ENCODE results near the gene DAP.

- TF ChIP-seq SIN3A (IDR thresholded peaks at IDR 0.05; ENCODE audit: borderline replicate concordance, insufficient read depth, low read length), result no peak
- TF ChIP-seq POLR2AphosphoS5 (IDR thresholded peaks at IDR 0.05; ENCODE audit: low read depth, low read length), result no peak
- no peak for TF ChIP-seq REST (IDR thresholded peaks at IDR 0.05; ENCODE audit: insufficient read depth in 1 of 2, low read depth in 2 of 2, low read length in 2 of 2)
- TF ChIP-seq TAF1 (IDR thresholded peaks at IDR 0.05; ENCODE audit: borderline replicate concordance, insufficient read depth, low read length), result no peak
Measured at GRCh38 chr5:10634562-10634961, 126.5 kb downstream of the DAP start.
